Fibroblast of the aortic adventitia (primary cell): ENCODE data around the gene HOXA9. TPM values are rescaled to one million over a fixed set of nuclear protein-coding genes. Genes with fewer than 3 reads are reported as not detected.

ENCODE experiments used
- DNase-seq: peaks from one replicate; pipeline ENCODE4 v3.0.0-alpha.2; 2010; ENCODE audit warnings: low read depth
- H3K4me3 ChIP-seq: 2 replicates; pipeline ENCODE4 v1.5.1; 2011; ENCODE audit warnings: low read depth, mild to moderate bottlenecking, control low read depth, low read length, moderate library complexity
- total RNA-seq: library from RNA; depleted of rRNA; stranded (reverse); fragments of >200 nt; gene quantifications from 2 replicates; pipeline ENCODE4 v1.2.3, GENCODE V29; 2012; ENCODE audit warnings: low replicate concordance
- TF ChIP-seq, protein P1 (sequence below): IDR thresholded peaks from 2 replicates; pipeline ENCODE4 v1.5.1; 2011; ENCODE audit warnings: mild to moderate bottlenecking, low read length, control low read depth, inconsistent platforms; ENCODE audit not compliant: insufficient read depth

The HOXA9 gene
- total RNA-seq, 1 donor: not detected

DNA sequence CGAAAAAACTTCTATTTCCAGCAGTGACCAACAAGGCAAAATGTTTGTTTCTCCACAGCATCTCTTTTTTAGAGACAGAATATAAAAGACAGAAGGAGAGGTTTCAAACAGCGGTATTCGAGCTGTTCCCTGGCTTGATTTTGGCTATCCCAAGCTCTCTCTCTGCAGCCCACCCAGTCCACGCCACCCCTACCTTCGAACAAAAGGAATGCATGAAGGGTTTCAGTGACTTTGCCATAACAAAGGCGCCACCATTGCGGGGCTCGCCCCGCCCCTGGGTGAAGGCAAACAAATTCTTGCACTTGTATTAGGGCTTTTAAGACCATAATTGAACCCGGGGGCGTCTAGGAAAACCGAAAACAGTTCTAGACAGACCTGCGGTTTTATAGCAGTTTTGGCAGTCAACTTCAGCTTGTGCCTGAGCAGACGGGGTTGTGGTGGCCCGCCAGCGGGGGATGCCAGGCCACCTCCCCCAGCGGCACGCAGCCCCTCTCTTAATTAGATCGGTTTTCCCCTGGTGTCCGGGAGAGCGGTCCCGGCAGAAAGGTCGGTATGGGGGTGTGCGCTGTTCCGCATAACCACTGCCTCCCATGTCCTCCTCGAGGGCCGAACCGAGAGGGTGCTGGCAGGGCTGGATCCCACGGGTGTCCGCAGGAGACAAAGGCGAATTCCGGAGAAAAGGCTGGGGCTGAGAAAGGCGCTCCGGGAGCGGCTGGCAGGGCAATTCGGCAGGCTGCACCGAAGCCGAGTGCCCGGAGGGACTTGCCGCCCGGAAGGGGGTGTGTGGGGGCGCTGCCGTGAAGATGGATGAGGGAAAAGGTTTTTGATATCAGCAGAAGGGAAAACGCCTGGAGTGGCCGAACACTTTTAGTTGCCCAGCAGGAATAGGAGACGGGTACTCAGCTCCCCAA is 22.4 kb upstream of the HOXA9 start:
- no peak for DNase-seq
- H3K4me3 ChIP-seq: no peak overlapping the region
- TF ChIP-seq, protein P1, sequence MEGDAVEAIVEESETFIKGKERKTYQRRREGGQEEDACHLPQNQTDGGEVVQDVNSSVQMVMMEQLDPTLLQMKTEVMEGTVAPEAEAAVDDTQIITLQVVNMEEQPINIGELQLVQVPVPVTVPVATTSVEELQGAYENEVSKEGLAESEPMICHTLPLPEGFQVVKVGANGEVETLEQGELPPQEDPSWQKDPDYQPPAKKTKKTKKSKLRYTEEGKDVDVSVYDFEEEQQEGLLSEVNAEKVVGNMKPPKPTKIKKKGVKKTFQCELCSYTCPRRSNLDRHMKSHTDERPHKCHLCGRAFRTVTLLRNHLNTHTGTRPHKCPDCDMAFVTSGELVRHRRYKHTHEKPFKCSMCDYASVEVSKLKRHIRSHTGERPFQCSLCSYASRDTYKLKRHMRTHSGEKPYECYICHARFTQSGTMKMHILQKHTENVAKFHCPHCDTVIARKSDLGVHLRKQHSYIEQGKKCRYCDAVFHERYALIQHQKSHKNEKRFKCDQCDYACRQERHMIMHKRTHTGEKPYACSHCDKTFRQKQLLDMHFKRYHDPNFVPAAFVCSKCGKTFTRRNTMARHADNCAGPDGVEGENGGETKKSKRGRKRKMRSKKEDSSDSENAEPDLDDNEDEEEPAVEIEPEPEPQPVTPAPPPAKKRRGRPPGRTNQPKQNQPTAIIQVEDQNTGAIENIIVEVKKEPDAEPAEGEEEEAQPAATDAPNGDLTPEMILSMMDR: no peak

DNA sequence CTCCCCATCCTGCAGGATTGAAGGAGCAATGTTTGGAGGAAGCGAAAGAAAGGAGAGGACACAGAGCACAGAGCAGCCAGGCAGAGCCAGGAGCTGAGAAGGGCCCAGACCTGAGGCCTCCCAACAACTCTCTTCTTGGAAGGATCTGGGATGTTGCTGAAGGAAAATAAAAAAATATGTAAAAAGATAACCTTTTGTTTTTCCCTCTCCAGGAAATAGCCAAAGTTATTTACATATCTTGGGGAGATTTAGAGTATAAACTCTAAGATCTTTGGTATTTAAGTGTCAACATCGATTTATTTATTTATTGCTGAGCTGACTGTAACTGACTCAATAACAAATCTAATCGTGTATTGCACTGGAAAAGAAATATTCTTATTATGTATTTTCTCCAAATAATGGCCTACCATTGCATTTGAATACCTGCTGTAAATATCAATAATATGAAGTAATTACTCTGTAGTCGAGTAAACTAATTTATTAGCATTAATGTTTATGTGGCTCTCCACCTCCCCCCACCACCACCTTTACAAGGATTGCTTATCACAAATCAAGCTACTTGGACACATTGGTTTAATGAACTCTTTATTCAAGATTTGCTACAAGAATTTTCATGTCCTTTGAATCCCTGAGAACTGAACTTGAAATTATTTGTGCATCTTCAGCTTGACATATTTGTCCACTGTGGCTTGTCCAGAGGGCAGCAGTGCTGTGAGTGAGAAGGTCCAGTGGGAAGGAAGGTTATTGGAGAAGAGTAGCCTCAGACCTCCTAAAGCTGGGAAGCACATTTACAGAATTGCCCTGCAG is 21.5 kb upstream of the HOXA9 start:
- H3K4me3 ChIP-seq: no peak overlapping the region
- TF ChIP-seq, protein P1: no peak
- DNase-seq: no peak

DNA sequence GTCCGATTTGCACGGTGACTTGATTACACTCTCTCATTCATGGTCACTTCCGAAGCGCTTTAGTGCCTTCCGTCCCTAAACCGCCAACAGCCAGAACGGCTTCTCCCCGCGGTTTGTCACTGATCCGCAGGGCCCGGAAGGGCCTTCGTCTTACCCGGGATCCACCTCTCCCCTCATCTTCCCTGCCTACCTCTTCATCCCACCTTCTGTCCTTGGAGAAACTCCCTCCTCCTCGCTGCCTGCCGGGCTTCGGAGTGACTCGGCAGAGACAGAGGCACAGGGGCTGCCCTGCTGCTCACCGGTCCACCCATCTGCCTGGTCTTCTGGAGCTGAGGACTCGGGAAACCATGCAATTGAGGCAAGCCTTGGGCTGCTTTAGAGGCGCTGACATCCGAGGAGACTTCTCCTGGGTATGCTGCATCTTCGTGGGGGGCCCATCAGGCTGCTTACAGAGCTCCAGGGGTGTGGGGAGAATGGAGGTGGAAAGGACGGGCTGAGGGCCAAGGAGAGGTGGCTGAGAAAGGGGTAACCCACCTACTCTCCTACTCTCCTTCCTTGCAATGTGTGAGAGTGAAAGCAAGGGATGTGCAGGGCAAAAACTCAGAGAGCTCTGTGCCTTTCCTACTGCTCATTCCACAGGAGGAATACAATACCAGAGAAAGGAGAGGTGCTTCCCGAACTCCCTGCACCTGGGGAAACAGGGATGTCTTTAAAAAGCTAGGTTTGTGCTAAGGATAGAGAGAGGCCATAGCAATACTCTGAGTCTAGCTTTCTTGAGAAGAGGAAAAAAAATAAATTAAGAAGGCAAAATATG is 20.7 kb upstream of the HOXA9 start:
- TF ChIP-seq, protein P1: no peak
- H3K4me3 ChIP-seq: no peak overlapping the region
- DNase-seq: no peak

DNA sequence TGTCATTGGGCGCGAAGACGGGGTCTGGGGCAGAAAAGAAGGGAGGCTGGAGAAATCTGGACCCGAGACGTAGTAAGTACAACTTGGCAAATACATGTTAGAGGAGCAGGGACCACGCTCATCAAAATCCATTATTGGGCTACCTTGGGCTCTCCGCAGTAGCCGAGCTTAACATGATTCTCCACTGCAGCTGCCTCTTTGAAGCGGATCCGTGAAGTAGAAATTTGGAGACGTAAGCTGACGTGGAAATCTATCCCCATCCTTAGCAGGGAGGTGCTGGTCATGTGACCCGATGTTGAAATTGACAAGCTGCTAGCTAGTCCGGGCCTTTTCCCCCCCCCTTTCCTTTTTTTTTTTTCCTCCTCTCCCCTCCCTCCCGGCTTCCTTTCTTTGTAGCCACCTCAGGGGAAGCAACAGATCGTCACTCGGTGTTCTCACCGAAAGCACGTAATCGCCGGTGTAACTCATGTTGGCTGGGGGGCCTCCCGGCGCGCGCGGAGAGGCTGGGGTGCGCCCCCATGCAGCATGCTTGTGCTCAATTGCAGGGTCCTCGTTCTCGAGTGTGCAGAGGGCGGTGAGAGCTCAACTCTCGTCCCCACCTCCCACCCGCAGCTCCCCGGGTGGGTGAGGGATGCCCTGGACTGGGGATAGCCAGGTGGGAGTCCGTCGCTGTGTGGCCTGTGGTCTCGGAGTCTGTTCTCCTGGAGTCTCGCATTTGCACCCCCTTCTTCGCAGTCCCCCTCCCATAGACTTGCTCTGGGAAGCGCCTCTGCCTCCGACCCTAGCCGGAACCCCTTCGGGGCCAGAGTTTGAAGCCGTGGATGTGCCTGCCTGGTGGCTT is 19.9 kb upstream of the HOXA9 start, which contains the start of gene HOXA11:
Gene HOXA11 (minus strand): TSS at position 220 of the 841 bp plus-strand sequence. CDS start 88 bp downstream, at position 132.
- DNase-seq: no peak
- TF ChIP-seq, protein P1: no peak

DNA sequence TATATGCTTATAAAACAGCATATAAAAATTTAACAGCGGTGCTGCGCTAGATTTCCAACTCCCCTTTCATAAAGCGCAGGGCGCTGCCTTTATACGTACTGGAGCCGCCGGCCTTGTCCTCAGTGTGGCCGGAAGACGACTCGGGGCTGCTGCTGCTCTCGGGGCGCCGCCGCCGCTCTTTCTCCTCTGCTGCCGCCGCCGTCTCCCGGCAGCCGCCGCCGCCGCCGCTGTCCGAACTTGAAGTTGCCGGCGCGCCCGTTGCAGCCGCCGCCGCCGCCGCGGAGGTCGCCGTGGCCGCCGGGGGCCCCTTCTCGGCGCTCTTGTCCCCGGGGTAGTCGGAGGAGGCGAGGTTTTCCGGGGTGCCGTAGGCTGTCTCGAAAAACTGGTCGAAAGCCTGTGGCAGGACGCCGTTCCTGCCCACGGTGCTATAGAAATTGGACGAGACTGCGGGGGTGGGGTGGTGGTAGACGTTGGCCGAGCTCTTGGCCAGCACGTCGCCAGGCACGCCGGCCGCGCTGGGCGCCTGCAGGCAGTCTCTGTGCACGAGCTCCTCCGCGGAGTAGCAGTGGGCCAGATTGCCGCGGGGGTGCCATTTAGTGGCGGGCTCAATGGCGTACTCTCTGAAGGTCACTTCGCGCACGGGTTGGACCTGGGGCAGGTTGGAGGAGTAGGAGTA is 19.1 kb upstream of the HOXA9 start:
- TF ChIP-seq, protein P1: no peak
- no peak for DNase-seq
- H3K4me3 ChIP-seq: peak overlapping the region; percentile 33

More for the DNA sequence above, 19.9 kb upstream of the HOXA9 start, which contains the start of gene HOXA11:
- H3K4me3 ChIP-seq: peak within 1 kb of the TSS; percentile 33
